ENCODE data around the gene SIVA1. TPM values are rescaled to one million over a fixed set of nuclear protein-coding genes. Genes with fewer than 3 reads are reported as not detected.

The SIVA1 gene
- total RNA-seq: 100 to 1,000 TPM in 2 of 6 experiments, 10 to 100 TPM in 4; 38.1 to 252 (median 50.6) TPM
- long read RNA-seq, transcript SIVA1-201 (4 exons, 802 nt): major isoform, 26 of 28 reads
- long read RNA-seq, partial matches to known transcripts: 1 of 28 reads
- long read RNA-seq, other reads (novel, unspliced or antisense): 1 of 28 reads

GRCh38 chr14:104752735-104753527 lies at the start of gene SIVA1:
SIVA1 (plus strand) TSS chr14:104753147; CDS start chr14:104753202, 55 bp downstream.
- no peaks in the 10 kb centered on the region for H3K27me3 ChIP-seq
- ATAC-seq: peak; percentile 75 to 90 (median 86)
- H3K4me1 ChIP-seq: peaks cover 0 to 54% (median 22%) of the 10 kb centered on the region in 4 donors
- H3K9me3 ChIP-seq: no peaks in the 10 kb centered on the region
- H3K4me3 ChIP-seq: peak within 1 kb of the TSS; percentile 76 to 99 (median 91)
- DNase-seq: peak; percentile 100
- H3K36me3 ChIP-seq: peaks cover 0 to 24% (median 5%) of the 10 kb centered on the region in 4 donors
- TF ChIP-seq POLR2A (IDR thresholded peaks at IDR 0.05) (peak; percentile 89), CTCF (IDR thresholded peaks at IDR 0.05) (no peak)
- intact Hi-C loops (cut with DNase I): no loop called here
- 0% methylated on average over 59 of the region's 95 CpGs for WGBS (ENCODE audit: insufficient coverage, low coverage, low lambda C conversion rate, missing lambda C conversion rate)
- peak within 1 kb of the TSS; percentile 75 to 89 (median 87) for H3K27ac ChIP-seq

- intact Hi-C loops (cut with DNase I): no loop called here
- H3K27me3 ChIP-seq: no peaks in the 10 kb centered on the region
- no peaks in the 10 kb centered on the region for H3K9me3 ChIP-seq
- no CpG with 5 or more reads among the region's 28 CpGs for WGBS (ENCODE audit: insufficient coverage, low coverage, low lambda C conversion rate, missing lambda C conversion rate)
- peaks cover 0 to 21% (median 11%) of the 10 kb centered on the region in 4 donors for H3K36me3 ChIP-seq
- peaks cover 0 to 10% (median 4%) of the 10 kb centered on the region in 4 donors for H3K4me1 ChIP-seq
- DNase-seq (no peak), ATAC-seq (no peak)
- TF ChIP-seq POLR2A (IDR thresholded peaks at IDR 0.05) (no peak), CTCF (IDR thresholded peaks at IDR 0.05) (no peak)
- no peak overlapping the region for H3K27ac ChIP-seq
- H3K4me3 ChIP-seq: no peak overlapping the region
Measured at GRCh38 chr14:104703269-104703668, 49.7 kb upstream of the SIVA1 start.

- Histone ChIP-seq H3K27ac (no peak overlapping the region), H3K27me3 (no peaks in the 10 kb centered on the region), H3K4me3 (no peak overlapping the region), H3K9me3 (no peaks in the 10 kb centered on the region), H3K36me3 (peaks cover 0 to 21% (median 11%) of the 10 kb centered on the region in 4 donors), H3K4me1 (no peaks in the 10 kb centered on the region)
- ATAC-seq: no peak
- 94% methylated on average over 10 of the region's 22 CpGs for WGBS (ENCODE audit: insufficient coverage, low coverage, low lambda C conversion rate, missing lambda C conversion rate)
- TF ChIP-seq POLR2A (IDR thresholded peaks at IDR 0.05): no peak
- no peak for TF ChIP-seq CTCF (IDR thresholded peaks at IDR 0.05)
- no peak for DNase-seq
- intact Hi-C loops (cut with DNase I): no loop called here
Measured at GRCh38 chr14:104704252-104704651, 48.7 kb upstream of the SIVA1 start.

- ATAC-seq (no peak), DNase-seq (no peak)
- Histone ChIP-seq H3K4me1 (no peaks in the 10 kb centered on the region), H3K27ac (no peak overlapping the region), H3K9me3 (no peaks in the 10 kb centered on the region), H3K27me3 (no peaks in the 10 kb centered on the region), H3K36me3 (peaks cover 0 to 30% (median 15%) of the 10 kb centered on the region in 4 donors), H3K4me3 (no peak overlapping the region)
- WGBS (ENCODE audit: insufficient coverage, low coverage, low lambda C conversion rate, missing lambda C conversion rate): 100% methylated on average over 3 of the region's 21 CpGs
- no peak for TF ChIP-seq POLR2A (IDR thresholded peaks at IDR 0.05)
- no peak for TF ChIP-seq CTCF (IDR thresholded peaks at IDR 0.05)
- intact Hi-C loops (cut with DNase I): loop anchor here in 1 of 2 donors (5.0 kb wide), 1 partner anchor 53 kb away; no protein-coding TSS in a partner anchor
Measured at GRCh38 chr14:104705340-104706047, 47.5 kb upstream of the SIVA1 start.

Data from right lobe of liver (tissue), 6 donors.